ENCODE measurements around the gene HSPA1A.

The HSPA1A gene

DNA sequence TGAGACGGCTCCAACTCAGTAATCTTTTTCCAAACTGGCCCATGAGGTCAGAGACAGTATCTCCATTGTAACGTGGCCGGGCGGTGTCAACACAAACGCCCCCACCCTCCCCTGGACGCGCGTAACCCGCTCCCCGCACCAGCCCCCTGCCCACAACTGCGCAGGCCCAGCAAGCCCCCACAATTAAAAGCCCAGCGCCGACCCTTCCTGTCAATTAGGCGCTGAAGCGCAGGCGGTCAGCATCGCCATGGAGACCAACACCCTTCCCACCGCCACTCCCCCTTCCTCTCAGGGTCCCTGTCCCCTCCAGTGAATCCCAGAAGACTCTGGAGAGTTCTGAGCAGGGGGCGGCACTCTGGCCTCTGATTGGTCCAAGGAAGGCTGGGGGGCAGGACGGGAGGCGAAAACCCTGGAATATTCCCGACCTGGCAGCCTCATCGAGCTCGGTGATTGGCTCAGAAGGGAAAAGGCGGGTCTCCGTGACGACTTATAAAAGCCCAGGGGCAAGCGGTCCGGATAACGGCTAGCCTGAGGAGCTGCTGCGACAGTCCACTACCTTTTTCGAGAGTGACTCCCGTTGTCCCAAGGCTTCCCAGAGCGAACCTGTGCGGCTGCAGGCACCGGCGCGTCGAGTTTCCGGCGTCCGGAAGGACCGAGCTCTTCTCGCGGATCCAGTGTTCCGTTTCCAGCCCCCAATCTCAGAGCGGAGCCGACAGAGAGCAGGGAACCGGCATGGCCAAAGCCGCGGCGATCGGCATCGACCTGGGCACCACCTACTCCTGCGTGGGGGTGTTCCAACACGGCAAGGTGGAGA lies at the start of gene HSPA1A, which contains the start of gene HSPA1L:
TSS of gene HSPA1A (plus strand) at position 519 of the 814 bp plus-strand sequence. CDS start at position 733, 214 bp downstream.
TSS of gene HSPA1L (minus strand) at position 259 of the 814 bp plus-strand sequence. CDS start 3,311 bp downstream, outside the sequence.
- peak; percentile 81 for DNase-seq

DNA sequence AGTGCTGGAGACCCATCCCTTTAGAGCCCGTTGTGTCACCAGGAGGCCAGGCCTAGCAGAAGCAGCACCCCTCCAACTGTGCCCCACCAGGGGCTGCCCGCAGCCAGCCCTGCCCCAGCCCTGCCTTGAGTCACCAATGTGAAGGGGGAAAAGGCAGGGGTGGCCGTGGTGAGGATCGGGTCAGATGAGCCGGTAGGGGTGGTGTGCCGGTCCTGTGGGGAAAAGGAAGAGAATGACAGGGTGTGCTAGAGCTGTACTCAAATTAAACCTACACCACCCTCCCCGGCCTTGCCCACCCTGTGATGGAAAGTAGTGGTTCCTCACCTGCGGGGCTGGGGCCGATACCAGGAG lies 49.8 kb upstream of the HSPA1A start:
- DNase-seq, result no peak

DNA sequence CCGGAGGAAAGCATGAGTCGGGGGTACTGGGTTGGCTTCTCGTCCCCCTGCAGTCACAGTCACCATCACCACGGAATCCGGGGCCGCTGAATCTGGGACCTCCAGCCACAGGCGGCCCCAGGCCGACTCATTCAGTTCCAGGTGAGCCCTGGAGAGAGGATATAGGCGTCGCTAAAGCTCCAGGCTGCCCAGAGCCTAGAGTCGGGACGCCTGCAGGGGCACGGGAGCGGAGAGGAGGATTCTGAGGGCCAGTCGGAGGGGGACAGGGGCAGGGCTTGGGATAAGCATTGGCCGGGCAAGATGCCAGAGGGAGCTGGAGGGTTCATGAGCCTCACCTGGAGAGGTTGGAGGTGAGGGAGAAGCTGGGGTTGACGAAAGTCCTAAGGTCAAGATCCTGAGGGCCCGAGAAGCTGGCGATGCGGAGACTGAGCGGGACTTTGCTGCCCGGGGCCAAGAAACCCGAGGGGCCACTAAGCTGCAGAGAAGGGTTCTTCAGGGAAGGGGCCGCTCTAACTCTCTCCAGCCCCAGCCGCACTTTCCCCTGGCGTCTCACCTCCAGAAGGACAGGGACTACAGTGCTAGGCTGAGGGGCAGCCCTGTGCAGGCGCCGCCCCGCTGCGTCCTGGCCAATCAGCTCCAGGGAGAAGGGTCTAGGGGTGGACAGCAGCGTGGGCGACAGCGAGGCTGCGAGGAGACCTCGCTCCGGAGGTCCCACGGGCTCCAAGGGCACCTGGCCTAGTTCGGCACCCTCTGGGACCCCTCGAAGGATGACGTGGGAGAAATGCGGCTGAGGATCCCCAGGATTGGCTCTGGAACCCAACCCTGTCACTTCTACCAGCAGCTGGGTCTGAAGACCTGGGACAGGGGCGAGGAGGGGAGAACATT lies 49.2 kb upstream of the HSPA1A start:
- no peak for DNase-seq

DNA sequence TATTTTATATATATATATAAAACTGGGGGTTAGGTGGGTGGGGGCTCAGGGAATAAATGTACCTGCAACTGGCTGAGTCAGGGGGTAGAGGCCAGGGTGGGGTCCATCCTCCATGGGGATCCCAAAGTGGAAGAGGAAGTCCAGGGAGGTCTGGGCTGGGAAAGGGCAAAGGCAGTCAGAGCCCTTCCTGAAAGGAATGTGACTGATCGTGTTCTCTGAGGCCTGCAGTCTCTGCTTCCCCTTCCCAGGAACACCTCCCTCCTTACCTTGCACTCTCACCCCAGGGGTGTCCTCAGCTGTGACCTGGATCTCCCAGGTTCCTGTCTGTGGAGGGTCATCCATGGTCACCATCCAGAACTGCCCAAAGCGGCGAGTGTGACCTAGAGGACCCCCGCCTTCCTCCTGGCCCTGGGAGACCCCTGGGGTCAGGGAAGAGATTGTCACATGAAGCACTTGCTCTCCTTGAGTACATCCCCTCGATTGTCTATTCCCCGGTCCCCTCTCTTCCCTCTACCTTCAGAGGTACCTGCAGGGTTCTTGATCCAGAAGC lies 48.2 kb upstream of the HSPA1A start:
- no peak for DNase-seq

DNA sequence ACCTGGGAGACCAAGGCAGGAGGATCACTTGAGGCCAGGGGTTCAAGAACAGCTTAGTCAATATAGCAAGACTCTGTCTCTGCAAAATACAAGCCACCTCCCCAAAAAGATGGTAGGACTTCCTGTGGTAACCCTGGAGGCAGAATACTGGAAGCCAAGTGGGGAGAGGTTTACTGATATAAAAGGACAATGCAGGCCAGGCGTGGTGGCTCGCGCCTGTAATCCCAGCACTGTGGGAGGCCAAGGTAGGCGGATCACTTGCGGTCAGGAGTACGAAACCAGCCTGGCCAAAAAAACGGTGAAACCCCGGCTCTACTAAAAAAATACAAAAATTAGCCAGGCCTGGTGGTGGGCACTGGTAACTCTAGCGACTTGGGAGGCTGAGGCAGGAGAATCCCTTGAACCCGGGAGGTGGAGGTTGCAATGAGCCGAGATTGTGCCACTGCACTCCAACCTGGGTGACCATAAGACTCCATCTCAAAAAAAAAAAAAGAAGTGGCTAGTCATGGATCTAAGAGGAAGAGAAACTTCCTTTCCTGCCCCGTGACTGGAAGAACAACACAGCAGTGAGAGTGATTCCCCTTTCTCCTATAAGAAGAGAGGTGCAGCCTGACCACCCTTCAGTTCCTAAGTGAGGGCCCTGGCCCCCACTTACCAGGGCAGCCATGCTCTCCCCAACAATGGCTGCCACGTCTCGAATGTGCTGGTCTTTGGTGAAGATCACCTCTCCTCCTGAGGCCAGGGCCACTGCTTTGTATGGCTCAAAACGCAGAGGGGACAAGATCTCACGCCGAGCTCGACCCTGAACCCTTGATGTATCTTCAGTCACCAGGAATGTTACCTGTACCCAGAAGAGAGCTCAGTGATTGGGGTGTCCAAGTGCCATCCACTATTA lies 46.7 kb upstream of the HSPA1A start:
- no peak for DNase-seq

DNA sequence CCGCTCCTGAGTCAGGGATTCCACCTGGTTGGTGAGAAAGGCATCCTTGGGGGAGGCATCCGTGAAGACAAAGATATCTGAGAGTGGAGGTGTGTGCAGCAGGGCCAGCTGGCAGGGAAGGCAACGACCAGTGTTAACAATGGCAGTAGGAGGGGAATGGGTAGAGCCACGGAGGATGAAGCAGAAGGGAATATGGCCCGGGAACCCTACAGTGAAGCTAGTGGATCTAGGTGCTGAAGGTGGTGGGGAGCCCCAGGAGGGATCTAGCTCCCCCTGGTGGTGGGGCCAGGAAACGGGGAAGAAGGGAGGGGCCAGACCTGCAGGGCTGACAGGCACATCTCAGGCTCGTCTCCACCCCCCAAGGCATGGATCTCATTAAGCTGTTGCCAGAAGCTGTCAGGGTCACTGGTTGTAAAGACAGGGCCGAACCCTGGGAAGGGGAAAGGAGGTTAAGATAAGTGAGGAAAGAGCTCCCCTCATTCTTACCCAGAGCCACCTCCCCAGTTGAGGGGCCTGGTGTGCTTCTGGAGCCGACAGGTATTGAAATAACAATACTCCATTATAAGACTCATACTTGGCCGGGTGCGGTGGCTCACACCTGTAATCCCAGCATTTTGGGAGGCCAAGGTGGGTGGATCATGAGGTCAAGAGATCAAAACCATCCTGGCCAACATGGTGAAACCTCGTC lies 45.5 kb upstream of the HSPA1A start:
- peak; percentile 93 for DNase-seq

DNA sequence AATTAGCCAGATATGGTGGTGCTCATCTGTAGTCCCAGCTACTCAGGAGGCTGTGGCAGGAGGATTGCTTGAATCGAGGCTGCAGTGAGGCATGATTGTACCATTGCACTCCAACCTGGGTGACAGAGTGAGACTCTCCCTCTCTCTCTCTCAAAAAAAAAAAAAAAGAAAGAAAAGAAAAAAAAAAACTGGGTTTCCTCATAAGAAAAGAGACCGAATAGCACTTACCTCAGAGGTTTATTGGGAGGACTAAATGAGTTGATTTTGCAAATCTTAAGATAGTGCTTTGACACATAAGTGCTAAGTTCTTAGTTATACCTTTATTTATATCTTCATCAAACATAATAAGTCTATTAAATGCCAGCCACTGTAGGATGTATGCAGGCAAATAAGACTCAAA lies 44.5 kb upstream of the HSPA1A start:
- DNase-seq, result no peak

DNA sequence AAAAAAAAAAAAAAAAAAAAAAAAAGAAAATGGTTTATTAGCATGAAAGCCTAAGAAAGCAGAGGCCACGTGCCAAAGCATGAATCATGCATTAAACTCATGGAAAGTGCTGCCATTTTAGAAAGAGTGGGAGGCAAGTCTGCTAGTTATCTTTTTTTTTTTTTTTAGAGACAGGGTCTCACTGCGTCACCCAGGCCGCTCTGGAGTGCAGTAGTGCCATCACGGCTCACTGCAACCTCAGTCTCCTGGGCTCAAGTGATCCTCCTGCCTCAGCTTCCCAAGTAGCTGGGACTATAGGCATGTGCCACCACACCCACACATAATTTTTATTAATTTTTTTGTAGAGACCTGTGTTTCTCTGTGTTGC lies 43.4 kb upstream of the HSPA1A start:
- no peak for DNase-seq

DNA sequence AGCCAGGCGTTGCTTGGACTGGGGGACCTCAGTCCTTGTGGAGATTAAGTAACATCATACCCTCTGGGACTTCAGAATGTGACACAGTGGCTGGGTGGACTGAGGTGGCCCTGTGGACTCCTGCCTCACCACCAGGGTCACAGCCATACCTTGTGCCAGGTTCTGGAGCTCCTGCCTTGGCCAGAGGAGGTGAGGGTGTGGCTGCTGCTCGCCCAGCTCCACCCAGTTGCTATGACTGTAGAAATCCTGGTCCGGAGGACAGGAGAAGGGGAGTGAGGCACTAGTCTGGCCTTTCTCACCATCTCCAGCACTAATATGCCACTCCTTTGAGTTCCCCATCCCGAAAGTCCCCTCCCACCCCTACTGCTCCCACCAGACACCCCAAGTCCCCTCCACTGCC lies 40.2 kb upstream of the HSPA1A start:
- DNase-seq, result no peak

DNA sequence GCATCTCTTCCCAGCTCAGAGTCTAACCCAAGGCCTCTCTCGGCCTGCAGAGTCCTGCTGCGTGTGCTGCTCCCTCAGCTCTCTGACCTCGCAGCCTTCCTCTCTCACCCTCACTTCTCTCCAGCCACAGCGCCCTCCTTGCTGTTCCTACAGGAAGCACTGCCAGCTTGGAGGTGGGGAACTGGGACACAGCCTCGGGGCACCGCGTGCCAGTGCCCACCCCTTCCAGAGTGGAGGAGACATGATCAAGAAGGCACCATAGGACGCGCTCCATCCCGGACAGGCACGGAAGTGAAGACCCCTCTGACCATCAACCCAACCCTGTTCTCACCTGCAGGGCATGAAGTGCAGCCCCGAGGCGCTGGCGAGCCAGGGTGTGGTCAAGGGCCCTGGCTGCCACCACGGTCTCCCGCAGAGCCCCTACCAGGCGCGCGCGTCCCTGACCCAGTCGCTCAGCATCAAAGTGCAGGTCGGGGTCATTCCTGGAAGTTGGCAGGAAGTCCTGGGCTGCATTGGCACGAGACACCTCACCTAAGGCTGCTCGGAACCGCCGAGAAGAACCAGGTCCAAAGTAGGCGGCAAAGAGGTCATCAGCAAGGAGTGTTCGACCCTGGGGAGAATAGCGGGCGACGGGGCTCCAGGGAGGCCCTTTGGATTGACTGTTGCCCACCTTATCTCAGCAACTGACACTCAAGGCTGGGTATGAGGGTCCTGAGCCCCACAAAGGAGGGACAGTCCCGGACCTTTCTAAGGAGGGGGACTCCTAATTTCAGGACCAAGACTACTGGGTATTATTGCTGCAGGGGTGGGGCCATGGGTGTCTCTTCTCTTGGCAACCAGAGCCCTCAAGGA lies 39.5 kb upstream of the HSPA1A start:
- no peak for DNase-seq

DNA sequence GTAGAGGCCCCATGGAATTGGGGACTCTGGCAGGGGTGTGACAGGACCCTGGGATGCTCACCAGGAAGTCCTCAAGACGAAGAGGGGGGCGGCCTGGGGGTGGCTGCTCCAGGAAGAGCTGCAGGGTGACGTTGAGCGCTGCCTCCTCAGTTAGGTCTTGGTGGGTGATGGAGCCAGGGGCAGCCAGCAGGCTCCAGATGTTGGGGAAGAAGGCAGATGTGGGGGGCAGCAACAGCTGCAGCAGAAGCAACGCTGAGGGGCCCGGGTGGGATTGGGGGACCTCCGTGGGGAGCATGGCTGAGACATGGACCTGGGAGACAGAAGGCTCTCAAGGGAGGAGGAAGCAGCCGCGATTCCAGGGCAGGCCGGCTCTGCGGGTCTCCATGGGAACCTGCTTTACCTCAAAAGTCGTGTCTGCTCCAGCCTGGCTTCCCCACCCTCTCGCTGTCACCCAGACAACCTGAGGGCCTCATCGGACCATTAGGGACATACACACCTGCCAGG lies 38.8 kb upstream of the HSPA1A start:
- DNase-seq, result no peak

DNA sequence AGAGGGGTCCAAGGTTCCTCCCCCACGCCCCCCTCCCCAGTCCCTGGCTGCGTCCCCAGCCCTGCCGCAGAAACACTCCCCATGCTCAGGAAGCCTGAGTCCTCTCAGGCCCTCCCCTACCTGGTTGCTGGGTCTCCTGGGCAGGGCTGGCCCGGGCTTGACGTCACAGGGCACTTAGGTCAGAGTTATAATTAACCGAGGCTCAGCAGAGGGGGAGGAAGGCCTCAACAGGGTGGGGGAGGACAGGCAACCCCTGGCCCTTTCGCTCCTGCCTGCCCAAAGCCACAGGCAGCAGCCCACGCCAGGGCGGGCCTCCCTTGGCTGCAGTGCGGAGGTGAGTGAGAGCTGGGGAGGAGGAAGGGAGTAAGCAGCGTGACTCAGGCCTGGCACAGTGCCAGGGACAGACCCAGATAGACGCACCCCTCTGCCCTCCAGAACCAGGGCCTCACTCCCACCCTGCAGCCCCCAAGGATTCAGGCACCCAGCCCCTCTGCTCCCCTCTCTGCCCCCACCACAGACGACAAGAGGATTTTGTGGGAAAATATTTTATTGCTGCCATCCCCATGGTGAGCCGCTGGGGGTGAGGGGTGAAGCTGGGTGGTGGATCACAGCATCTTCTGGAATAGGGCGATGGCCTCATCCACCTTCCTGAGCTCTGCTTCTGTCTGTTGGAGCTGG lies 38.2 kb upstream of the HSPA1A start, which contains the start of gene VWA7:
TSS of gene VWA7 (minus strand) at position 340 of the 678 bp plus-strand sequence. CDS start 549 bp downstream, outside the sequence.
- DNase-seq, result peak; percentile 83

DNA sequence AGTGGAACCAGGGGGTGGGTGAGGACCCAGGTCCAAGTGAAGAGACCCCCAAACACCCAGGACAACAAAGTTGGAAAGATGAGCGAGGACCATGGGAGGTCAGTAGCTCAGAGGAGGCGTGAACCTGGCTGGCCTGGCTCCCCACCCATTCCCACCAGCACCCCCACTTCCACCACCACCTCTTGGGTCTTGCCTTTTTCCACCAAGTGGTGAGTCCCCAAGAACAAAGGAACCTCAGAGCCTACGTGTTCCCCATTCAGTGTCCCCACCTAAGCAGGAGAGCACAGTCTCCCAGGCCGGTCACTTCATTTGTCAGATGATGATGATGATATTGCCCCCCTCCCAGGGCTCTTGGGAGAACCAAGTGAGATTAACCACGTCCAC lies 37.7 kb upstream of the HSPA1A start:
- no peak for DNase-seq

DNA sequence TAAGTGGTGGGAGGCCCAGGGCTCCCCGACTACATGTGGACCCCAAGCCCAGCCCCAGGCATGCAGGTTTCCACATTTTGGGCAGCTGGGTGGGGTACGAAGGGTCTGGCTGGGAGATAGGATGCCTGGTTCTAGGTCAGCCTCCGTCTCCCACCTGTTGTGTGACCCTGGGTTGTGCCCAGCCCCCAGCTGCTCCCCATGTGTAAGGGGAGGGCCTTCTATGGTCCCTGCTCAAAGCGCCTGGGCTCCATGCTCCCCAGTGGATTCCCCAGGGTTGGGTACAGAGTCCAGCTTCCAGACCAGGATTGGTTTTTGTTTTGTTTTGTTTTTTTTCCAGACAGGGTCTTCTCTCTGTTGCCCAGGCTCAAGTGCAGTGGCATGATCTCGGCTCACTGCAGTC lies 37.1 kb upstream of the HSPA1A start:
- DNase-seq, result no peak

DNA sequence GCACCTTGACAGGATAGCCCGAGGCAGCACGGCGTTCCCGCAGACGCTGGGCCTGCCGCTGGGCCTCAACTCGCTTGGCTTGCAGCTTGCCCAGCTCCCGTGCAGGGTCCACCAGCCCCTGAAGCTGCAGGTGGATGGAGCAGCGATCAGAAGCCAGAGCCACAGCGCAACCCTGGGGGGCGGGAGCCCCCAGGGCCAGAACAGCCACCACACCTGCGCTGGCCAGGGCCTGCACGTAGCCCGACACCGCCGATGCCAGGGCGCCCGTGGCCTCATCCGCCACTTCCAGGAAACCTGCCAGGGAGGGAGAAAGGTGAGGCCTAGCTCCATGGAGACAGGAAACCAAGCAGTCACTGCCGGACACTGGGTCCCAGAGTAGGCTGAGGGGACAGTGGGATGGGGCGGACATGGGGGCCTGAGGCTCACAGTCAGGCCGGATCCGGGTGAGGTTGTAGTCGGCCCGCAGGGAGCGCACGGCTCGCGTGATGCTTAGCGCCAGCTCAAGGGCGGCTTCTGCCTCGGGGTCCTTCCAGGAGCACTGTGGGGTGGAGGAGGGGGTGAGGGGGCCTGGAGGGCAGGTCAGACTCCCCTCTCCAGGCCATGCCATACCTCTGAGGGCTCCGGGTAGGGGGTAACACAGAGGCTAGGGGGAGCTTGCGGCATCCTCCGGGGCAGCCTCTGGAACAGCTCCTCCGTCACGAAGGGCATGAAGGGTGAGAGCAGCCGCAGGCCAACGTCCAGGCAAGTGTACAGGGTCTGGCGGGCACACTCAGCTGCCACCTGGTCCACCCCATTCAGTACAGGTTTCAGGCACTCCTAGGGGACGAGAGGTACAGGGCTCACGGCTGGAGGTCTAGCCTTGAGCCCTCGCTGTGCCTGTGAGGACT lies 36.1 kb upstream of the HSPA1A start:
- DNase-seq, result no peak

DNA sequence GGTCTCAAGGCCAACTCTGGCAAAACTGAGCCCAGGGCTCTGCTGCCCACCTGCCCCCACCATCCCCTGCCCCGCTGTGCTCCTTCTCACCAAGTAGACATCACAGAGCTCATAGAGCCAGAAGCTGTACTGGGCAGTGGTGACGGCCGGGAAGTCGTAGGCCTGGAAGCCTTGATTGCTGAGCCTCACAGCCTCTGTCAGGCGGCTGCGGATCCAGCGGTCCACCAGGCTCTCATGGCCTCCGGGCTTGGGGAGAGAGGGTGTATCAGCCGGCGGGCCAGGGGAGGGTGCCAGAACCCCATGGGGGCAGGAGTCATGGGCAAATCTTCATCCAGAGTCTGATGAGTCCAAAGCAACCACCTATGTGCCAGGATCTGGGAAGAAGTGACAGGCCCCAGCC lies 35.4 kb upstream of the HSPA1A start:
- no peak for DNase-seq

DNA sequence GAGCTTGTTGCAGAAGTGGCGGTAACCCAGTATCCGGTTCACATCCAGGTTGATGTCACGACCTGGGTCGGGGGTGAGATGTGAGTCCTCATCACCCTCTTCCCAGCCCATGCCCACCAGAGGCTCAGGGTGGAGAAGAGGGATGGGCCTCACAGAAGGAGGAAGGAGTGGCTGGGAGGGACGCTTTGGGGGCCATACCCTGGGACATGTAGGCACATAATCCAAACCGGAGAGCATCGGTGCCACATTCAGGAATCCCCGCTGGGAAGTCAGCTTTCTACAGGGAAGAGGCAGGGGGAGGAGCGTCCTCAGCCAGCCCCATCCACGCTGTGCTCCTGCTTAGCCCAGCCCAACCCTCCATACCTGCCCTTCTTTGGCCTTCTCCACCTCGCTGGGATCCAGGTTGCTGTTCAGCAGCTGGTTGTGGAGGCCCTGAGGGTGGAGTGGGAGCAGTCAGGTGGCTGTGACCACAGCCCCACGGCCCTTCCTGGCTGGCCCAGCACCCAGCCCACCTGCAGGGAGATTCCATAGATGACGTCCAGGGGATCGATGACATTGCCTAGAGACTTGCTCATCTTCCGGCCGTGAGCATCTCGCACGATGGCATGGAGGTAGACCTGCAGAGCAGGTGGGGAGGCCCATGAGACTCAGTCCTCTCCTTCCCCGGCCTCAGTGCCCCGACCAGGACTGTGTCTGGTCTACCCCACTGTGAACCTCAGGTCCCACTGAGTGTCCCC lies 34.7 kb upstream of the HSPA1A start:
- DNase-seq, result no peak

All from stimulated activated CD8-positive, alpha-beta memory T cell treated with anti-CD3 and anti-CD28 coated beads, Interleukin-4, amount 100 ng/mL, for 48 hours (primary cell).